SK-N-SH (cell line): ENCODE measurements around the gene NOSTRIN. TPM values are rescaled to one million over a fixed set of nuclear protein-coding genes. Genes with fewer than 3 reads are reported as not detected.

ENCODE experiments used
- CTCF ChIA-PET: fragments of 300-600, 350-600 bp; formaldehyde crosslinking; extraction: SDS; loops from one replicate; lab custom pipeline; 2021; lab: Yijun Ruan, JAX
- POLR2A ChIA-PET: fragments of 350-600 bp; sonication (Branson Sonifier 250); formaldehyde crosslinking; extraction: SDS; loops from one replicate; lab custom pipeline; 2020; ENCODE audit warnings: antibody characterized with exemption, inconsistent platforms; lab: Yijun Ruan, JAX
- DNase-seq: peaks from one replicate; pipeline ENCODE4 v3.0.0; 2012
- H2AFZ ChIP-seq: fragments of 200-600 bp; sonication (generic); 2 replicates; pipeline ENCODE4 v1.8.1; 2016; ENCODE audit warnings: antibody characterized with exemption, mild to moderate bottlenecking, low read depth
- H3F3A ChIP-seq: fragments of 200-600 bp; sonication (generic); replicated peaks from 2 replicates; pipeline ENCODE3; 2016; ENCODE audit warnings: antibody characterized with exemption, mild to moderate bottlenecking; ENCODE audit not compliant: insufficient read depth
- H3K27ac ChIP-seq, 2 experiments: fragments of 200-500 bp in 1 of 2; fragments of 200-600 bp in 1 of 2; sonication (Bioruptor generic) in 1 of 2; sonication (generic), shearing (Covaris generic) in 1 of 2; 2 replicates each; pipeline versions ENCODE4 v1.5.1 to v1.6.1; 2014 to 2016; ENCODE audit warnings: low read depth in 2 of 2, inconsistent platforms in 1 of 2, low read length in 1 of 2, mild to moderate bottlenecking in 1 of 2, mixed read lengths in 1 of 2
- H3K27me3 ChIP-seq: fragments of 200-600 bp; sonication (generic), shearing (Covaris generic); 2 replicates; pipeline ENCODE4 v1.6.1; 2016; ENCODE audit warnings: mixed run types; ENCODE audit not compliant: insufficient read depth
- H3K36me3 ChIP-seq, 2 experiments: fragments of 200-500 bp in 1 of 2; fragments of 200-600 bp in 1 of 2; sonication (Bioruptor generic) in 1 of 2; sonication (generic) in 1 of 2; replicated peaks in 1 of 2; 2 replicates each; pipeline versions ENCODE3 to v1.5.1; 2014 to 2016; ENCODE audit warnings: low read length in 1 of 2, mild to moderate bottlenecking in 1 of 2; ENCODE audit not compliant: insufficient read depth in 2 of 2, control insufficient read depth in 1 of 2
- H3K4me1 ChIP-seq, 2 experiments: fragments of 200-500 bp in 1 of 2; fragments of 200-600 bp in 1 of 2; sonication (Bioruptor generic) in 1 of 2; sonication (generic), shearing (Covaris generic) in 1 of 2; 2 replicates each; pipeline versions ENCODE4 v1.5.1 to v1.6.1; 2014 to 2016; ENCODE audit warnings: low read depth in 1 of 2, low read length in 1 of 2, mixed run types in 1 of 2; ENCODE audit not compliant: insufficient read depth in 2 of 2, control insufficient read depth in 1 of 2
- H3K4me2 ChIP-seq: fragments of 200-600 bp; sonication (generic), shearing (Covaris generic); 2 replicates; pipeline ENCODE4 v1.6.1; 2017; ENCODE audit warnings: mixed run types
- H3K4me3 ChIP-seq, 2 experiments: fragments of 200-500 bp in 1 of 2; fragments of 200-600 bp in 1 of 2; sonication (Bioruptor generic) in 1 of 2; sonication (generic), shearing (Covaris generic) in 1 of 2; 2 replicates each; pipeline versions ENCODE4 v1.5.1 to v1.8.1; 2014 to 2016; ENCODE audit warnings: low read depth in 2 of 2, inconsistent platforms in 1 of 2, low read length in 1 of 2, mild to moderate bottlenecking in 1 of 2, mixed read lengths in 1 of 2, moderate library complexity in 1 of 2
- H3K79me2 ChIP-seq: fragments of 200-600 bp; sonication (generic); 2 replicates; pipeline ENCODE4 v1.8.1; 2017; ENCODE audit warnings: mild to moderate bottlenecking; ENCODE audit not compliant: insufficient read depth
- H3K9ac ChIP-seq: fragments of 200-600 bp; sonication (generic); 2 replicates; pipeline ENCODE4 v1.6.1; 2017; ENCODE audit warnings: mixed run types
- H3K9me2 ChIP-seq: fragments of 200-600 bp; sonication (generic); 2 replicates; pipeline ENCODE4 v1.6.1; 2017; ENCODE audit warnings: mixed run types
- H3K9me3 ChIP-seq: fragments of 200-600 bp; sonication (generic); 2 replicates; pipeline ENCODE4 v1.6.1; 2017; ENCODE audit warnings: mixed run types, mild to moderate bottlenecking, moderate library complexity
- H4K20me1 ChIP-seq: fragments of 200-600 bp; sonication (generic); 2 replicates; pipeline ENCODE4 v1.6.1; 2017; ENCODE audit warnings: mild to moderate bottlenecking, mixed run types; ENCODE audit not compliant: insufficient read depth
- CHD2 ChIP-seq: fragments of 150-350 bp; IDR thresholded peaks from 2 replicates; pipeline ENCODE4 v1.6.1; 2018; ENCODE audit warnings: low read length; ENCODE audit not compliant: partially characterized antibody
- FOXJ3 ChIP-seq: sonication (generic); formaldehyde crosslinking; IDR thresholded peaks from 2 replicates; pipeline ENCODE4 v1.5.1; 2020; ENCODE audit warnings: mild to moderate bottlenecking, missing genetic modification reagents
- GABPA ChIP-seq: IDR thresholded peaks from 2 replicates; pipeline ENCODE4 v1.4.0; 2012; ENCODE audit warnings: low read depth, mild to moderate bottlenecking
- MEF2A ChIP-seq: IDR thresholded peaks from 2 replicates; pipeline ENCODE4 v1.4.0; 2012; ENCODE audit warnings: low read depth, borderline replicate concordance
- MXI1 ChIP-seq: IDR thresholded peaks from 2 replicates; pipeline ENCODE4 v1.6.1; 2012; ENCODE audit warnings: mild to moderate bottlenecking, low read depth, low read length, improper control_type of control experiment
- NFIC ChIP-seq: IDR thresholded peaks from 2 replicates; pipeline ENCODE4 v1.4.0; 2012; ENCODE audit warnings: borderline replicate concordance
- NRF1 ChIP-seq: IDR thresholded peaks from 2 replicates; pipeline ENCODE4 v1.6.1; 2012; ENCODE audit warnings: low read depth, mild to moderate bottlenecking, low read length
- PBX3 ChIP-seq: IDR thresholded peaks from 2 replicates; pipeline ENCODE4; 2012
- POLR2AphosphoS5 ChIP-seq: IDR thresholded peaks from 2 replicates; pipeline ENCODE4 v1.6.1; 2012; ENCODE audit warnings: low read depth, low read length
- RFX5 ChIP-seq: IDR thresholded peaks from 2 replicates; pipeline ENCODE4 v1.6.1; 2012; ENCODE audit warnings: mild to moderate bottlenecking, improper control_type of control experiment, low read length
- SIN3A ChIP-seq: IDR thresholded peaks from 2 replicates; pipeline ENCODE4 v1.6.1; 2012; ENCODE audit warnings: low read depth, mild to moderate bottlenecking, low read length, moderate library complexity, borderline replicate concordance
- SMC3 ChIP-seq: IDR thresholded peaks from 2 replicates; pipeline ENCODE4 v1.6.1; 2012; ENCODE audit warnings: low read depth, low read length, improper control_type of control experiment
- TAF1 ChIP-seq: IDR thresholded peaks from 2 replicates; pipeline ENCODE4 v1.6.1; 2012; ENCODE audit warnings: low read depth, mild to moderate bottlenecking, low read length, moderate library complexity, borderline replicate concordance
- TCF12 ChIP-seq: IDR thresholded peaks from 2 replicates; pipeline ENCODE4 v1.4.0; 2012
- TEAD4 ChIP-seq: IDR thresholded peaks from 2 replicates; pipeline ENCODE4 v1.4.0; 2012; ENCODE audit warnings: mild to moderate bottlenecking, borderline replicate concordance; ENCODE audit not compliant: insufficient read depth
- YY1 ChIP-seq: IDR thresholded peaks from 2 replicates; pipeline ENCODE4 v1.4.0; 2012; ENCODE audit warnings: low read depth, mild to moderate bottlenecking
- WGBS: methylation state at CpG from one replicate; pipeline ENCODE4 v1.1.6; 2017; ENCODE audit warnings: low lambda C conversion rate; 5-methylcytosine and 5-hydroxymethylcytosine counted together
- polyA plus RNA-seq, 3 experiments: library from polyadenylated mRNA; depleted of rRNA; stranded (reverse); fragments of >200 nt; gene quantifications; 2 replicates each; pipeline ENCODE4 v1.2.3, GENCODE V29; 2012
- TF ChIP-seq, protein P1 (sequence below): IDR thresholded peaks from 2 replicates; pipeline ENCODE4 v1.4.0; 2012; ENCODE audit warnings: low read depth, borderline replicate concordance
- TF ChIP-seq, protein P2 (sequence below): fragments of 200-600 bp; sonication (generic); IDR thresholded peaks from 2 replicates; pipeline ENCODE4 v1.6.1; 2017; ENCODE audit warnings: antibody characterized with exemption, mild to moderate bottlenecking, moderate library complexity
- TF ChIP-seq, protein P3 (sequence below): IDR thresholded peaks from 2 replicates; pipeline ENCODE4 v1.6.1; 2012; ENCODE audit warnings: mild to moderate bottlenecking, low read depth, low read length, moderate library complexity

NOSTRIN gene
- polyA plus RNA-seq, 1 of the 3 experiments (the other 2 are of a cell fraction) = not detected

DNA sequence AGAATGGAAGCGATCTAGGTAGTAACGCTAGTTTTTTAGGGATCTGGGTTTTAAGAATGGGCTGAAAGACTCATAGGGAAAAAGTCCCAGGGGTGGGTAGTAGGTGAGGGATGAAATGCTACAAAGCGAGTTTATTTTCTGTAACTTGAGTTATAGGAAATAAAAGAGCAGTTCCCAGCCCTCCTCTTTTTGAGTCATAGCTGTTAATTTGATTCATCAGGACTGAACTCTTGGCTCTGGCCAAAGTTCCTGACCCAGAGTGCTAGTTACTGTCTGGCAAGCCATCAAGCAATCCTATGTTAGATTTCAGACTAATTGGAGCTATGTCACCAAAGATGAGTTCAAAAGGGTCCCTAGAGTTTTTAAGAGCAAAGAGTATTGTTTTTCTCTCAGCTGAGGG, 17.4 kb upstream of the NOSTRIN start:
- H3K4me1 ChIP-seq = no peaks in the 10 kb centered on the region
- H3K27ac ChIP-seq = no peak overlapping the region
- no peak overlapping the region for H3K4me3 ChIP-seq
- TF ChIP-seq TAF1 (no peak), NFIC (no peak), FOXJ3 (CRISPR knock-in tag) (no peak), POLR2AphosphoS5 (no peak), SMC3 (no peak), YY1 (no peak), CHD2 (no peak), RFX5 (no peak), PBX3 (no peak), TCF12 (no peak), SIN3A (no peak), TEAD4 (no peak), NRF1 (no peak), GABPA (no peak), MXI1 (no peak), MEF2A (no peak)
- TF ChIP-seq, protein P1, sequence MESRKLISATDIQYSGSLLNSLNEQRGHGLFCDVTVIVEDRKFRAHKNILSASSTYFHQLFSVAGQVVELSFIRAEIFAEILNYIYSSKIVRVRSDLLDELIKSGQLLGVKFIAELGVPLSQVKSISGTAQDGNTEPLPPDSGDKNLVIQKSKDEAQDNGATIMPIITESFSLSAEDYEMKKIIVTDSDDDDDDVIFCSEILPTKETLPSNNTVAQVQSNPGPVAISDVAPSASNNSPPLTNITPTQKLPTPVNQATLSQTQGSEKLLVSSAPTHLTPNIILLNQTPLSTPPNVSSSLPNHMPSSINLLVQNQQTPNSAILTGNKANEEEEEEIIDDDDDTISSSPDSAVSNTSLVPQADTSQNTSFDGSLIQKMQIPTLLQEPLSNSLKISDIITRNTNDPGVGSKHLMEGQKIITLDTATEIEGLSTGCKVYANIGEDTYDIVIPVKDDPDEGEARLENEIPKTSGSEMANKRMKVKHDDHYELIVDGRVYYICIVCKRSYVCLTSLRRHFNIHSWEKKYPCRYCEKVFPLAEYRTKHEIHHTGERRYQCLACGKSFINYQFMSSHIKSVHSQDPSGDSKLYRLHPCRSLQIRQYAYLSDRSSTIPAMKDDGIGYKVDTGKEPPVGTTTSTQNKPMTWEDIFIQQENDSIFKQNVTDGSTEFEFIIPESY = no peak
- TF ChIP-seq, protein P2, sequence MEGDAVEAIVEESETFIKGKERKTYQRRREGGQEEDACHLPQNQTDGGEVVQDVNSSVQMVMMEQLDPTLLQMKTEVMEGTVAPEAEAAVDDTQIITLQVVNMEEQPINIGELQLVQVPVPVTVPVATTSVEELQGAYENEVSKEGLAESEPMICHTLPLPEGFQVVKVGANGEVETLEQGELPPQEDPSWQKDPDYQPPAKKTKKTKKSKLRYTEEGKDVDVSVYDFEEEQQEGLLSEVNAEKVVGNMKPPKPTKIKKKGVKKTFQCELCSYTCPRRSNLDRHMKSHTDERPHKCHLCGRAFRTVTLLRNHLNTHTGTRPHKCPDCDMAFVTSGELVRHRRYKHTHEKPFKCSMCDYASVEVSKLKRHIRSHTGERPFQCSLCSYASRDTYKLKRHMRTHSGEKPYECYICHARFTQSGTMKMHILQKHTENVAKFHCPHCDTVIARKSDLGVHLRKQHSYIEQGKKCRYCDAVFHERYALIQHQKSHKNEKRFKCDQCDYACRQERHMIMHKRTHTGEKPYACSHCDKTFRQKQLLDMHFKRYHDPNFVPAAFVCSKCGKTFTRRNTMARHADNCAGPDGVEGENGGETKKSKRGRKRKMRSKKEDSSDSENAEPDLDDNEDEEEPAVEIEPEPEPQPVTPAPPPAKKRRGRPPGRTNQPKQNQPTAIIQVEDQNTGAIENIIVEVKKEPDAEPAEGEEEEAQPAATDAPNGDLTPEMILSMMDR = no peak
- TF ChIP-seq, protein P3, sequence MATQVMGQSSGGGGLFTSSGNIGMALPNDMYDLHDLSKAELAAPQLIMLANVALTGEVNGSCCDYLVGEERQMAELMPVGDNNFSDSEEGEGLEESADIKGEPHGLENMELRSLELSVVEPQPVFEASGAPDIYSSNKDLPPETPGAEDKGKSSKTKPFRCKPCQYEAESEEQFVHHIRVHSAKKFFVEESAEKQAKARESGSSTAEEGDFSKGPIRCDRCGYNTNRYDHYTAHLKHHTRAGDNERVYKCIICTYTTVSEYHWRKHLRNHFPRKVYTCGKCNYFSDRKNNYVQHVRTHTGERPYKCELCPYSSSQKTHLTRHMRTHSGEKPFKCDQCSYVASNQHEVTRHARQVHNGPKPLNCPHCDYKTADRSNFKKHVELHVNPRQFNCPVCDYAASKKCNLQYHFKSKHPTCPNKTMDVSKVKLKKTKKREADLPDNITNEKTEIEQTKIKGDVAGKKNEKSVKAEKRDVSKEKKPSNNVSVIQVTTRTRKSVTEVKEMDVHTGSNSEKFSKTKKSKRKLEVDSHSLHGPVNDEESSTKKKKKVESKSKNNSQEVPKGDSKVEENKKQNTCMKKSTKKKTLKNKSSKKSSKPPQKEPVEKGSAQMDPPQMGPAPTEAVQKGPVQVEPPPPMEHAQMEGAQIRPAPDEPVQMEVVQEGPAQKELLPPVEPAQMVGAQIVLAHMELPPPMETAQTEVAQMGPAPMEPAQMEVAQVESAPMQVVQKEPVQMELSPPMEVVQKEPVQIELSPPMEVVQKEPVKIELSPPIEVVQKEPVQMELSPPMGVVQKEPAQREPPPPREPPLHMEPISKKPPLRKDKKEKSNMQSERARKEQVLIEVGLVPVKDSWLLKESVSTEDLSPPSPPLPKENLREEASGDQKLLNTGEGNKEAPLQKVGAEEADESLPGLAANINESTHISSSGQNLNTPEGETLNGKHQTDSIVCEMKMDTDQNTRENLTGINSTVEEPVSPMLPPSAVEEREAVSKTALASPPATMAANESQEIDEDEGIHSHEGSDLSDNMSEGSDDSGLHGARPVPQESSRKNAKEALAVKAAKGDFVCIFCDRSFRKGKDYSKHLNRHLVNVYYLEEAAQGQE = no peak
- no peak for DNase-seq
- no peaks in the 10 kb centered on the region for H3K9me3 ChIP-seq
- no peak overlapping the region for H3K4me2 ChIP-seq
- no peaks in the 10 kb centered on the region for H3K27me3 ChIP-seq
- H3K9ac ChIP-seq = no peak overlapping the region
- 75% methylated on average over 3 of the region's 3 CpGs for WGBS
- H4K20me1 ChIP-seq = no peaks in the 10 kb centered on the region
- H3F3A ChIP-seq = no peaks in the 10 kb centered on the region
- H2AFZ ChIP-seq = no peak overlapping the region
- no peaks in the 10 kb centered on the region for H3K36me3 ChIP-seq
- H3K79me2 ChIP-seq = no peaks in the 10 kb centered on the region
- no peaks in the 10 kb centered on the region for H3K9me2 ChIP-seq
- CTCF ChIA-PET = no interaction called here
- POLR2A ChIA-PET = no interaction called here
